Upper lobe of left lung (tissue), 4 donors: ENCODE data around the gene OR52E2.

ENCODE experiments used
- POLR2AphosphoS5 ChIP-seq, 2 donors: sonication (generic); formaldehyde crosslinking; IDR thresholded peaks; one replicate each; pipeline ENCODE4 v1.5.1; 2017; ENCODE audit warnings: antibody characterized with exemption in 2 of 2
- TF ChIP-seq, protein P1 (sequence below), 6 experiments: fragments of 450-650 bp in 4 of 6; fragments of 200-600 bp in 2 of 6; sonication (generic) in 2 of 6; IDR thresholded peaks; one replicate each; pipeline ENCODE4 v1.5.1; 2016 to 2019; ENCODE audit warnings: antibody characterized with exemption in 6 of 6

DNA sequence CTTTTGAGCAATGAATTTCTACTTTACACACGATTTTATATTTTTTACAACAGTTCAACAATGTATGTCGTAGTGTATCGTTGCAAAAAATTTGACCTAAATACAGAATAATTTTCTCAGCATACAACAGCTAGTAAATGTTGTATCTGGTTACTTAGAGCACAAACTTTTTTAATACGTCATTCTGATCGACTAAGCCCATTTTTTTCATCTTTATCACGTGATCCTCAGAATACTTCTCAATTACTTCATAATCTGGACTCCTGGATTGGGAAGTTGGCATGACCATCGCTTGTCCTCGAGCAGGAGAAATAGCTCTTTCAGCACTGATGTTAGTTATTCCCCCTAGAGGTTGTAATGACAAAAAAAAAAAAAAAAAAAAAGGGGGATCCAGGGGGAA lies 48.2 kb downstream of the OR52E2 start:
- TF ChIP-seq, protein P1, sequence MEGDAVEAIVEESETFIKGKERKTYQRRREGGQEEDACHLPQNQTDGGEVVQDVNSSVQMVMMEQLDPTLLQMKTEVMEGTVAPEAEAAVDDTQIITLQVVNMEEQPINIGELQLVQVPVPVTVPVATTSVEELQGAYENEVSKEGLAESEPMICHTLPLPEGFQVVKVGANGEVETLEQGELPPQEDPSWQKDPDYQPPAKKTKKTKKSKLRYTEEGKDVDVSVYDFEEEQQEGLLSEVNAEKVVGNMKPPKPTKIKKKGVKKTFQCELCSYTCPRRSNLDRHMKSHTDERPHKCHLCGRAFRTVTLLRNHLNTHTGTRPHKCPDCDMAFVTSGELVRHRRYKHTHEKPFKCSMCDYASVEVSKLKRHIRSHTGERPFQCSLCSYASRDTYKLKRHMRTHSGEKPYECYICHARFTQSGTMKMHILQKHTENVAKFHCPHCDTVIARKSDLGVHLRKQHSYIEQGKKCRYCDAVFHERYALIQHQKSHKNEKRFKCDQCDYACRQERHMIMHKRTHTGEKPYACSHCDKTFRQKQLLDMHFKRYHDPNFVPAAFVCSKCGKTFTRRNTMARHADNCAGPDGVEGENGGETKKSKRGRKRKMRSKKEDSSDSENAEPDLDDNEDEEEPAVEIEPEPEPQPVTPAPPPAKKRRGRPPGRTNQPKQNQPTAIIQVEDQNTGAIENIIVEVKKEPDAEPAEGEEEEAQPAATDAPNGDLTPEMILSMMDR (IDR thresholded peaks at IDR 0.05), result no peak
- TF ChIP-seq POLR2AphosphoS5 (IDR thresholded peaks at IDR 0.05), result no peak
